GM18907 (cell line): ENCODE measurements around the gene TECTA.
"Not testable (repeated sequence)": the region's sequence is repeated elsewhere in the genome, so short reads cannot be mapped to it uniquely, and the experiment has no call there.

Experiments
- ATAC-seq: cut with Tn5 transposase; IDR thresholded peaks from one replicate; pipeline ENCODE4 v1.9.1; 2021; ENCODE audit warnings: mild to moderate bottlenecking, moderate library complexity; ENCODE audit not compliant: unreplicated experiment

The TECTA gene

DNA sequence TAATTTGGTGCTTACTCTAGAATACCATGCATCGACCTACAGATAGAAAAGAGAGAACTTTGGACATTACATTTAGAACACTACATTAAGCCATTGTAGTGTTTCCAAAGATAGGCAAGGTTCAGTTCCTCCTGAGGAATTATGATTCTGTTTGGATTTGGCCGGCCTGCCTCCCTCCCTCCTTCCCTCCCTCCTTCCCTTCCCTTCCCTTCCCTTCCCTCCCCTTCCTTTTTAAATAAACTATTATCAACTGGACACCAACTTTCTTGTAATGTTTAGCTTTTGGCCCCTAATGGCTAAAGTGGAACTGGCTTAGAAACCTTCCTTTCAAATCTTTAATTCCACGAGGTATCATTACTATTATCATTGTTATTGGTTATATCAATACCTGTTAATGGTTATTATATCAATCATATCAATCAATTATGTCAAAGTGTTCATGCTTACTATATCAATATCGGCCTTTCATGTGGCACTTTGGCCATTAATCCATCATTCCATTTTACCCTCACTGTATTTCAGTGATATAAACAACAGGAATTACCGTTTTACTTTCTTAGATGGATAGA lies 60.4 kb downstream of the TECTA start:
- ATAC-seq = no peak

DNA sequence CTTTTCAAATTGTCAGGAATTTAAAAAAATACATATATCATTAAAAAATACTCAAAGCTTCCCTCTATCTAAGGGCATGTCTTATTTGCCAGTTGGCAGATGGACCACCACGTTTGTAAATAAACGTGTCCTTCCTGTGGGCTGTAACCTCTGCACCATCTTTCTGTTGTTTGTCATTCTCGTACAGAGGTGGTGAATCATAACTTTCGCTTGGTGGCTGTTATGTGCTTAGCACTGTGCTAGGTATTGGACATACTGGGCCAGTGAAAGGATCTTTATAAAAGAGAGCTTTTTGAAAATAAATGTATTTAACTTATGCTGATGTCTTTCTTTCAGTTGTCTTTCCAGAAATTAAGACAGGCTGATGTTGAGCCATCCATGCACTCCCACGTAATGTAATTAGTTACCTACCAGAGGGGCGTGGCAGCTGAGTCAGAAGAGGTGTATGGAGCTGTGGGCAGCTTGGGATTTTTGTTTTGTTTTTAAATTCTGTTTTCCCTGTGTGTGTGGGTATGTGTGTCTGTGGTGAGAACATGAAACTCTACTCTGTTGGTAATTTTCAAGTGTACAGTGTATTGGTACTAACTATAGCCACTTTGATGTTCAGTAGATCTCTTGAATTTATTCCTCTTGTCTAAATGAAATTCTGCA lies 62.7 kb downstream of the TECTA start:
- no peak for ATAC-seq

DNA sequence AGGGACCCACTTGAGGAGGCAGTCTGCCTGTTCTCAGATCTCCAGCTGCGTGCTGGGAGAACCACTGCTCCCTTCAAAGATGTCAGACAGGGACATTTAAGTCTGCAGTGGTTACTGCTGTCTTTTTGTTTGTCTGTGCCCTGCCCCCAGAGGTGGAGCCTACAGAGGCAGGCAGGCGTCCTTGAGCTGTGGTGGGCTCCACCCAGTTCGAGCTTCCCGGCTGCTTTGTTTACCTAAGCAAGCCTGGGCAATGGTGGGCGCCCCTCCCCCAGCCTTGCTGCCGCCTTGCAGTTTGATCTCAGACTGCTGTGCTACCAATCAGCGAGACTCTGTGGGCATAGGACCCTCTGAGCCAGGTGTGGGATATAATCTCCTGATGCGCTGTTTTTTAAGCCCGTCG lies 76.6 kb downstream of the TECTA start:
- ATAC-seq = not testable (repeated sequence)

DNA sequence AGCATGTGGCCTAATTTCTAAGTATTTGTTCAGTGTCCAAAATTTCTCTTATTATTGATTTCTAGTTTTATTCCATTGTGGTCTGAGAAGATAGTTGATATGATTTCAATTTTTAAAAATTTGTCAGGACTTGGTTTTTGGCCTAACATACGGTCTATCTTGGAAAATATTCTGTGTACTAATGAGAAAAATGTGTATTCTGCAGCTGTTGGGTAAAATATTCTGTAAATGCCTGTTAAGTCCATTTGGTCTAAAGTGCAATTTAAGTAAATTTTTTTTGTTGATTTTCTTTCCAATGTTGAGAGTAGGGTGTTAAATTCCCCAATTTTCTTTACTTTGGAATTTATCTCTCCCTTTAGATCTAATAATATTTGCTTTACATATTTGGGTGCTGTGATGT lies 78.3 kb downstream of the TECTA start:
- ATAC-seq = no peak

DNA sequence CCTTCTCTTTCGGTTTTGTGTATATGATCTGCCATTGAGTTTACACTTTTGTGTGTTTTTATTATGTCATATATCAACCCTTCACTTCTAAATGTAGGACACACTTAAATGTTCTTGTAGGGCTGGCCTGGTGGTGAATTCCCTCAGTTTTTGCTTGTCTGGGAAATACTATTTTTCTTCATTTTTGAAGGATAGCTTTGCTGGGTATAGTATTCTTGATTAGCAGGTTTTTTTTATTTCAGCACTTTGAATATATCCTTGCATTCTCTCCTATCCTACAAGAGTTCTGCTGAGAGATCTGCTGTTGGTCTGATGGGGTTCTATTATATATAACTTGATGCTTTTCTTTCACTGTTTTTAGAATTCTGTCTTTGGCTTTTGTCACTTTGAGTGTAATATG lies 79.1 kb downstream of the TECTA start:
- ATAC-seq = no peak

DNA sequence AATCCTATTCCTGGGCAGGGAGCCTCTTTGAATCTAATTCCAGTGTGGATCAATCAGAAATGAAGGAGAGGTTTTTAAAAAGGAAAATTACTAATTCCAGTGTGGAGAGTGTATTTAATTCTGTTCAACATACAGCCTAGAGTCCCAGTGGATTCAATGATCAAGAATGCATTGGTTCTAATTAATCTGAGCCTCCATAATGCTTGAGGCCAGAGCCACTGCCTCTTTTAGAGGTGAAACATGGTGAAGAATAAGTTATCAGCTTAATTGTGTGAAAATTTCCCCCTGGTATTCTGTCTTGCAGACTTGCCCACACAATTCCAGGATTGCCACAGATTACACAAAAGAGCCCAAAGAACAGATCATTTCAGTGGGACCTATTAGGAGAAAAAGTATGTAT lies 87.7 kb downstream of the TECTA start:
- ATAC-seq = no peak

DNA sequence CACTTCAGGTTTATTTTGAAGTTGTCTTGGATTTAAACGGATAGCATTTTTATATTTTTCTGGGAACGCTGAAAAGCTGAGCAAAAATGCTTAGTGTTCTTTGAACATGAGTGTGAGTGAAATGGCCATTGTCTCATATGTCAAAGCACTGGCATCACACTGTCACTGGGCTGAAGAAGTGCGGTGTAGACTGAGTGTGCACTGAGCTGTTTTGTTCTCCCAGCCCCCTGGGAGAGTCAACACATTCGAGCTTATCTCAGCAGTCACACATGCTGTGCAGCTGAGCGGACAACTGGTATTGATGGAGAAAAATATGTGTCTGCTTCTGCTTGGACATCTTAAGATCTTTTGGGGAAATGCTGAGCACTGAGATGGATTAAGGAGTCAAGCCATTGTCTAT lies 90.8 kb downstream of the TECTA start:
- no peak for ATAC-seq

DNA sequence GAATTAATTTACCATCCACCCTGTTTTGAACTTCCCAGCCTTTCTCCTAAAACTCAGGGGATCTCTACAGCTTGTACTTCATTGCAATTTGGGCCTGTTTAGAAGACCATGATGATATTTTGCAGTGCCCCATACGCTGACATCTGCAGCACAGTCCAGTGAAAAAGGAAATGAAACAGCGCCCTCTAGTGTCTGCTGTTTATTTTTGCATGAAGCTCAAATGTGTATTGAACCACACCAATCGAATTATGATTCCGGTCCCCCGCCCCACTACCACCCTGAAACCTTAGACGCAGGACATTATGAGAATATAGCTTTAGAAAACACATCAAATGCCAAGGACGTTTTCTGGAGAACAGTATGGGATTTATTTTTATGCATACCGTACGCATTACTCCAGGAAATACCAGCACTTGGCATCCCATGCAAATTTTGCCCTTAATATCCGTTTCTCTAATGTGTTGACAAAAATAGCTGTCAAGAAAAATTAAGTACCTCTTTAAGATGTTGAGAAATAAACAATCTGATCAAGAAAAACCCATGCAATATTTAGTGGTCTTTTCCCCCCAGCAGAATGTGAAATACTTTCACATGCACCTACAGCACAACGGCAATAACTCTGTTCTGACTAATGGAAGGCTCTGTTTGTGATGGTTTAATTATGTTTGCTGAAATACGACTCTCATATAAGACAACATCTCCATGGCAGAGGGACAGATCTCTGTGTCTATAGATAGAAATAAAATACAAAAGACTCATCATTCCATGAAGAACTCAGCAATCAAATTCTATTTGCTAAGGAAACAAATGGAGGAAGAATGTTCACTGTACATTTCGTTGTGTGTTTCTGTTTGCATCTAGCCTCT lies 93.9 kb downstream of the TECTA start:
- peak; percentile 68 for ATAC-seq

DNA sequence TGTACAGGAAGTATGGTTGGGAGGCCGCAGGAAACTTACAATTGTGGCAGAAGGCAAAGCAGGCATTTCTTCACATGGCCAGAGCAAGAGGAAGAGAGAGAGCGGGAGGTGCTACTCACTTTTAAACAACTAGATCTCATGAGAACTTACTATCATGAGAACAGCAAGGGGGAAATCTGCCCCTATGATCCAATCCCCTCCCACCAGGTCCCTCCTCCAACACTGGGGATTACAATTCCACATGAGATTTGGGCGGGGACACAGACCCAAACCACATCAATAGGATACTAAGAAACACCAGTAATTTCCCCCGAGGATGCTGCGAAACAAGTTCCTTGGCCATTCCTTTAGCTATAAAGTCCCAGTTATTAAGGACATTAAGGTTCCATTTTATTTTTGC lies 97.4 kb downstream of the TECTA start:
- no peak for ATAC-seq

DNA sequence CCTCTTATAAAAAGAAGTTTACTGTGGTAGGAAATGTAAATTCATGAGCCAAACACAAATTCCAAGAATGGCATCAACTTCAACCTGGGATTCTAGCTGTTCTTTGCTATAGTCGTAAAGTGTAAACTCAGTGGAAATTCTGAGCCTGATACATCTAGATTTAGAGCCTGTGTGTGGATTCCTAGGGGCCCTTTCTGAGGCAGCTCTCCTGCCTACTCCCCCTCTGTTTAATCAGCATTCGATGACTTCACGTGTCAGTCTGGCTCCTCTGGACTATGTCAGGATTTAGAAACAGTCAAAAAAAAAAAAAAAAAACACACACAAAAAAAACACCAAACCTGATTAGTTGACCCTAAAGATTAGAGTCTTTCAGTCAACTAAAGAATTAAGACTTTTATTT lies 98.5 kb downstream of the TECTA start:
- no peak for ATAC-seq

DNA sequence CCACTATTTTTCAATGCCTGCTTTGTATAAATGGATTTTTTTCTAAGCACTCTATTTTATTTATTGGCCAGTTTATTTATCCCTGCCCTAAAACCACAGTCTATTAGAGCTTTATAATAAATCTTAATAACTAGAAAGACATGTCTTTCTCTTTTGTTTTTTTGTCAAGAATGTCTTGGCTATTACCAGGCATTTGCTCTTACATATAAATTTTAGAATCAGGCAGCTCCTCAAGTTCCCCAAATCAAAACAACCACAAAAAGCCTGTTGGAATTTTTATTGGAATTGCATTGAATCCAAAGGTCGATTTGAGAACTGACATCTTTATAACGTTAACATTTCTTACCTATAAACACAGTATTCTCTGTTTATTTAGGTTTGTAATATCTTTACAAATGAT lies 105.8 kb downstream of the TECTA start:
- ATAC-seq = no peak

DNA sequence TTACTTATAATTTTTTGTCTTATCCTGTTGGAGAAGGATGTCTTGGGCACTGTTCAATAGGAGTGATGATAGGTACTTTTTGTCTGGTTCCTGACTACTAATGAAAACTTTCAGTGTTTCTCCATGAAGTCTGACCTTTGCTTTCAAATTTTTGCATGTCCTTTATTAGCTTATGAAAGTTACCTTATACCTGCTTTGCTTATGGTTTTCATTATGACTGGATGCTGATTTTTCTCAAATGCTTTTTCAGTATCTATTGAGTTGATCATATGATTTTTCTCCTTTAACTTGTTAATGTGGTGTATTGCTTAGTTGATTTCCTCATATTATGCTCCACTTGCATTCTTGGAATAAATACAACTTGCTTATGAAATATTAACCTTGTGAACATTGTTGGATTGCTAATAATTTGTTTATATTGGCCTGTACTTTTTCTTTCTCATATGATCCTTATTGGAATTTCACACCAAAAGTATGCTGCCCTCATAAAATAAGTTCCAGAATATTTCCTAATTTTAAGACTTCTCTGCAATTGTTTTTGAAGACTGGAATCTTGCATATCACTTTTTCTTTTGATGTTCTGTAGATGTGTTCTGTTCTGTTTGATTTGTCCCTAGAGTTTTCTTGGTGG lies 106.6 kb downstream of the TECTA start:
- no peak for ATAC-seq

DNA sequence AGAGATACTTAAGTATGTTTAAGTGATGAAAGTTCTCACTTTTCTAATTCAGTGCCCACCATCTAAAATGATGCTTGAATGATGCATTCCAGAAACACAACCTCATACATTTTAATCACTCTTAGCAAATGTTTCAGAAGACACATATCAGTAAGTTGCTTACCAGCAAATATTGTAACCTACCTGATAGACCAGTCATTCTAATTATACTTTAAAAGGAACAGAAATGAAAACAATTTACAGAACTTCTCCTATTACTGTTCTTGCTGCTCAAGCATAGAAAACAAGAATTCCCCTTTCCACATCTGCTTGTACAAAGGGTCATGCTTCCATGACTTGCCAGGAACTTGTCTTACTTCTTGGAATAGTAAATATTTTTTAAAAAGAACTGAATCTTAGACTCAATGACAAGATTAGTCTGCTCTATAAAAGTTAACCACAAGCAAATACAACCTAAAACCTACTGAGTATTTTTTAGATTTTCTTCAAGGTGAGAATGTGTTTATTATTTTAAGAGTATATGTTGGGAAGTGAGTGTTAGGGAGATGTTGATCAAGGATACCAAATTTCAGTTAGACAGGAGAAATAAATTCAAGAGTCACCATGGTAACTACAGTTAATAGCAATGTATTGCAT lies 109.5 kb downstream of the TECTA start:
- no peak for ATAC-seq

DNA sequence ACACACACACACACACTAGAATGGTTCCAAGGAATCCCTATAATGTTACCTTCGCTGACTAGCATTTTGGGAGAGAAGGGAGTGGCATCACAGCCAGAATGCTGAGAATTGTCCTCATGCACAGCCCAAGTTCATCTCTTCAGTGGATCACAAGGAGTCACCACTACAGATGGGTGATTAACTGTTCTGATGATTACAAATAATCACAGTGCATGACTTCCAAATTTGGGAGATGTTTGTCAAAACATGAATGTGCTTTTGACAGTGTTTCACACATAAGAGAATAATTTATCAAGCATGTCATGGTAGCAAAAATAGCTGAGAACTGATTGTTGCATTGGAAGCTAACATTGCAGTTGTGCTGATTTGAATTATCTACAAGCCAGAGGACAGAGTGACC lies 110.6 kb downstream of the TECTA start:
- ATAC-seq = no peak

DNA sequence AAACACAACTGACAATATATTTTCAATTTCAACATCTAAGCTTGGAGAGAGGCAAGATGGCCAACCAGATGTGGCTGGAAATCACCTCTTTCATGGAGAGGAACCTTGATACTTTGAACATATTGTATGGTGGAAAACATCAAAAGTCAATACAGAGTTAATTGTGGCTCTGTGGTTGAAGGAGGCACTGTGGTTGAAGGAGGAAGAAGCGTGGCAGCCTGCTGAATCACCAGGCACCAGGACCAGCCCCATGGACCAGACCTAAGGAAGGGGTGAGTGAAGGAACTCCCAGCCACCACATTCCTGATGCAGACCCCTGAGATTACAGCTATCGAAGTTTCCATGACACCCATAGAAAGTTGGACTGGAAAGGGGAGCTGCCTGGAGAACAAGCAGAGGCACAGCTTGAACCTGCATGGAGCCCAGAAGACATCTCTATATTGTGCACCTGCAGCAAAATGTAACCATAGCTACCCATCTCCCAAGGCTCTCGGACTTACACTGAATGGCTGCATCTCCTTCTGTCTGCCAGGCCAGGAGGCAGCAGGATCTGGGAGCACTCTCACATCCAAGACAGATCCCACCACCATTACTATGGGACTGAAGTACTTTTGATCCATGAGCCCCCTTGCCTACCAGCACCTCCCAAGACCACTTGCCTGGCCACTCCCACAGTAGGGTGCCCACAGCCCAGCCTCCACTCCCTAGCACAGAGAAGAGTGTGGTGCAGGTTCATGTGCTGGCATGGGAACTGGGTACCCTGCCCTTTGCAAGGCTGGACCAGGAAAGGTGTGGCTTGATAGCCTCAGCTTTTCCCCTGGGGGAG lies 111.7 kb downstream of the TECTA start:
- ATAC-seq = no peak

DNA sequence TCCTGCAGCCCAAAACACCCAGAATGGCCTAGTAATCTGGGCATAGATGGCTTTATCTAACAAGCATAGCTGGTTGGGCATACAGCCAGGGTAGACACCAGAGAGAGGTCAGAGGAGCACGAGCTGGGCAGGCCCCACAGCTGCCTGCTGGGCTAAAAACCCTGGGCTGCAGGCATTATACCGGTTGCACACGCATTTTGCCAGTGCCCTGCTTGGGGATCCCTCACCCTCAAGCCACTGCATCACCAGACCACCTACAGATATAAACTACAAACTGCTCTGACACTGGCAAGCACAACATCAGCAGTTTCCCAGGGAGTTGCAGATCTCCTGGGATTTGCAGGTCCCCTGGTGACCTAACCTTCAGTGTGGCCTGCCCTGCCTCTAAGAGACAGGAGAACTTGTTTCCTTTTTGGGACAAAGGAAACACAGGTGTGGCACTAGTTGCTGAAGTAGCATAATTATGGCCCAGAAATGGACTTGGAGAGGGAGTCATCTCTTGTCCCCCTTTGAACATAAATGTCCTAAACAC lies 112.4 kb downstream of the TECTA start:
- ATAC-seq = no peak

DNA sequence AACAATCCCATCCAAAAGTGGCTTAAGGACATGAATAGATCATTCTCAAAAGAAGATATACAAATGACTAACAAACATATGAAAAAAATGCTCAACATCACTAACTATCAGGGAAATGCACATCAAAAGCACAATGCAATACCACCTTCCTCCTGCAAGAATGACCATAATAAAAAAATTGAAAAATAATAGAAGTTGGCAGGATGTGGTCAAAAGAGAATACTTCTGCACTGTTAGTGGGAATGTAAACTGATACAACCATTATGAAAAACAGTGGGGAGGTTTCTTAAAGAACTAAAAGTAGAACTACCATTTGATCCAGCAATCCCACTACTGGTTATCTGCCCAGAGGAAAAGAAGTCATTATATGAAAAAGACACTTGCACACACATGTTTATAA lies 113.8 kb downstream of the TECTA start:
- ATAC-seq = no peak

DNA sequence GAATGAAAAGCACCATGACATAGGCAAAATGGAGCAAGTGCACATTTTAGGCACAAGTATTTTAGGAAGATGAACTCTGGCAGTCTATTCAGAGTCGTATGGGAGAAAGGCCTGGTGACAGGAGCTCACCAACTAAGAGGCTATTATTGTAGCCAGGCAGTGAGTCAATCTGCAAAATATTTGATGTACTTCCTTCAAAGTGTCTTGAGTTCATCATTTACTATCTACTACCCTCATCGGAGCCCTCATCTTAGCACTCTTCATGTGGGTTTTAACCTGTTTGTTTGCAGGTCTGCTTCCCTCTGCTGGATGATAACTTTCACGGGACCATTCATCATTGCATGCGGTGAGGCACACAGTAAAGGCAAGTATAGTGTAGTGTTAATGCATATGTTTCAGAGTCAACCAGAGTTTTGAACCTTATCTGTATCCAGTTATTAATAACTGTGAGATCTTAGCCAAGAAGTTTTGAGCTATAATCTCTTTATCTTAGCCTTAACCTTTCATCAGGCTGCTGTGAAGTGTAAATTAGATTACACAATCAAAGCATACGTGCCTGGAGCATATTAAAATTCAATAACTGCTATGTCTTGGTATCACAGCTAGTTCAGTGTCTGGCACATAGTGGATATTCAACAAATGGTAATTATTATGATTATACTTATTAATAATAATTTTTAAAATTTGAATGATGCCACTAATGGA lies 120.6 kb downstream of the TECTA start:
- no peak for ATAC-seq

DNA sequence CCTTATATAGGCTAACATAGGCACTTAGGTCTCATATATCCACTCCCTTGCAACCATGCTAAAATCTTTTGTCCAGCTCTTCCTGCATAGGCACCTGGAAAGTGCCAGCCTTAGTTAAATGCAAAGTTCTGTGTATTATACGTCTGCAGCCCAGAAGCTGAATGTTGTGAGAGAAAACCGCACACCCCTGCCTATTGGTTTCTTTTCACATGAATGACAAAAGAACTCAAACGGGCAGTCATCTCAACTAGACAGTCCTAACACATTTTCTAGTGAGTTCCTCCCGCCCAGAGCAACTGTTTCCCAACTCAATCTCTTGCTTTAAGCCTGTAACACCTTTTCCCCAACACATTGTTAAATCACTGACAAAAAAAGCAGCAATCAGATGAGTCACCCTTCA lies 122.1 kb downstream of the TECTA start:
- no peak for ATAC-seq

DNA sequence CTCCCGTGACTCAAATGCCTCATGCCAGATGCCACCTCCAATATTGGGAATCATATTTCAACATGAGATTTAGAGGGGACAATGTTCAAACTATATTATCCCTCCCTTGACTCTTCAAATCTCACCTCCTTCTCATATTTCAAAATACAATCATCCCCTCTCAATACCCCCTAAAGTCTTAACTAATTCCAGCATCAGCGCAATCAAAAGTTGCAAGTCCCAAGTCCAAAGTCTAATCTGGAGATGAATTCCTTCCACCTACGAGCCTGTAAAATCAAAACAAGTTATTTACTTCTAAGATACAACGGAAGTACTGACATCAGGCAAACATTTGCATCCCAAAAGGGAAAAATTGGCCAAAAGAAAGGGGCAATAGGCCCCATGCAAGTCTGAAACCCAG lies 124.3 kb downstream of the TECTA start:
- no peak for ATAC-seq
